Cardiac muscle cell (in vitro differentiated cells and primary cell): ENCODE data around the gene GAB2. TPM values are rescaled to one million over a fixed set of nuclear protein-coding genes. Genes with fewer than 3 reads are reported as not detected.

Experiments used
- DNase-seq, 2 donors: peaks; one replicate each; pipeline versions ENCODE4 v3.0.0 to v3.0.0-alpha.2; 2010 to 2017; ENCODE audit warnings: low read depth in 1 of 2, low spot score in 1 of 2
- H3K27ac ChIP-seq: fragments of 200-600 bp; sonication (generic); 2 replicates; pipeline ENCODE4 v1.5.1; 2016
- H3K27me3 ChIP-seq: fragments of 200-600 bp; sonication (generic); 2 replicates; pipeline ENCODE4 v1.6.0; 2016; ENCODE audit warnings: control low read depth
- H3K36me3 ChIP-seq: fragments of 200-600 bp; sonication (generic); 2 replicates; pipeline ENCODE4 v1.5.1; 2016; ENCODE audit warnings: control low read depth
- H3K4me1 ChIP-seq: fragments of 200-600 bp; sonication (generic); 2 replicates; pipeline ENCODE4 v1.8.1; 2017; ENCODE audit warnings: low read depth, mild to moderate bottlenecking, mixed run types
- H3K4me3 ChIP-seq: fragments of 200-600 bp; sonication (generic); 2 replicates; pipeline ENCODE4 v1.5.1; 2016; ENCODE audit warnings: mild to moderate bottlenecking
- H3K9me3 ChIP-seq: fragments of 200-600 bp; sonication (generic); 2 replicates; pipeline ENCODE4 v1.5.1; 2017; ENCODE audit warnings: low read depth, mild to moderate bottlenecking, control low read depth
- polyA plus RNA-seq: library from polyadenylated mRNA; unstranded; fragments of >200 nt; fragmentation: Nextera tagmentation; extraction: Ambion mirVana; gene quantifications from 2 replicates; pipeline ENCODE4 v1.2.1, GENCODE V29; 2016
- total RNA-seq: library from RNA; depleted of rRNA; stranded (reverse); fragments of >200 nt; gene quantifications from 2 replicates; pipeline ENCODE4 v1.2.3, GENCODE V29; 2016
- TF ChIP-seq, protein P1 (sequence below): IDR thresholded peaks from 2 replicates; pipeline ENCODE4 v1.5.1; 2012; ENCODE audit warnings: low read depth, mild to moderate bottlenecking, low read length

GAB2 gene
- total and polyA plus RNA-seq, 2 experiments from 2014 or later: 5.3 to 18.0 TPM

DNA sequence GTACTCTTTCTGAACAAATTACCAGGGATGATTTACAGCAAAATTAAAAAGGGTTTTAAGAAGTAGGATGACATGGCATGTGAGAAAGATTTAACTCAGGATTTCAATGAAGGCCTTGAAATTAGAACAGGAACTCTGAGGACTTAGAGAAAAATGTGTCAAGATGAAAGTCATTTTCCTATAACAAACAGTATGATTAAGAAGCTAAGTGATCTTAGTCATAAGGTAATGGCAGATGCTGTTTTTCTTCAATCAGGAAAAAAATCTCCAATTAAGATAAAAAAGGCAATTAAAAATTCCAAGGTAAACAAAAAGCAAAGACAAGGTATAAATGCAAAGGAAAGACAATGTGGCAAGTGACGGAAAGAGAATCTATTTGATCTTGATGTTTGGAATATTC lies 73.5 kb downstream of the GAB2 start:
- no peak for DNase-seq
- H3K9me3 ChIP-seq: no peaks in the 10 kb centered on the region
- H3K4me1 ChIP-seq: no peaks in the 10 kb centered on the region

DNA sequence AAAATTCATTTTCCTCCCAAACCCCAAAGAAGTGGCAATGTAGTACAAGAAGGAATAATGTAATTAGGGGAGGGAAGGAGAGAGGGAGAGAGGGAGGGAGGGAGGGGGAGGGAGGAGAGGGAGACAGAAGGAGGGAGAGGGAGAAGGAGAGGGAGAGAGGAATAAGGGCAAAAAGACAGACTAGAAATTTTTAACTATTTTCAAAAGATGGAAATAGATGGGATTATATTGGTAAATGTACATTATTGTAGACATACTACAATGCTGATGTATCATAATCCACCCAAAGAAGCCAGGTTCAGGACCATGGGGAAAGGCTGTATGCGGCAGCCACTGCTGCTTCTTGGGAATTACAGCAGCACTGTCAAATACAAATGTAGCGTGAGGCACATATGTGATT lies 74.3 kb downstream of the GAB2 start:
- H3K4me3 ChIP-seq: no peak overlapping the region
- H3K4me1 ChIP-seq: no peaks in the 10 kb centered on the region
- DNase-seq: no peak
- H3K36me3 ChIP-seq: no peaks in the 10 kb centered on the region
- no peak overlapping the region for H3K27ac ChIP-seq
- H3K9me3 ChIP-seq: no peaks in the 10 kb centered on the region
- TF ChIP-seq, protein P1, sequence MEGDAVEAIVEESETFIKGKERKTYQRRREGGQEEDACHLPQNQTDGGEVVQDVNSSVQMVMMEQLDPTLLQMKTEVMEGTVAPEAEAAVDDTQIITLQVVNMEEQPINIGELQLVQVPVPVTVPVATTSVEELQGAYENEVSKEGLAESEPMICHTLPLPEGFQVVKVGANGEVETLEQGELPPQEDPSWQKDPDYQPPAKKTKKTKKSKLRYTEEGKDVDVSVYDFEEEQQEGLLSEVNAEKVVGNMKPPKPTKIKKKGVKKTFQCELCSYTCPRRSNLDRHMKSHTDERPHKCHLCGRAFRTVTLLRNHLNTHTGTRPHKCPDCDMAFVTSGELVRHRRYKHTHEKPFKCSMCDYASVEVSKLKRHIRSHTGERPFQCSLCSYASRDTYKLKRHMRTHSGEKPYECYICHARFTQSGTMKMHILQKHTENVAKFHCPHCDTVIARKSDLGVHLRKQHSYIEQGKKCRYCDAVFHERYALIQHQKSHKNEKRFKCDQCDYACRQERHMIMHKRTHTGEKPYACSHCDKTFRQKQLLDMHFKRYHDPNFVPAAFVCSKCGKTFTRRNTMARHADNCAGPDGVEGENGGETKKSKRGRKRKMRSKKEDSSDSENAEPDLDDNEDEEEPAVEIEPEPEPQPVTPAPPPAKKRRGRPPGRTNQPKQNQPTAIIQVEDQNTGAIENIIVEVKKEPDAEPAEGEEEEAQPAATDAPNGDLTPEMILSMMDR: no peak
- H3K27me3 ChIP-seq: no peaks in the 10 kb centered on the region

More for the DNA sequence above, 73.5 kb downstream of the GAB2 start:
- Histone ChIP-seq H3K4me3 (no peak overlapping the region), H3K27me3 (no peaks in the 10 kb centered on the region), H3K27ac (no peak overlapping the region), H3K36me3 (no peaks in the 10 kb centered on the region)
- TF ChIP-seq, protein P1: no peak

DNA sequence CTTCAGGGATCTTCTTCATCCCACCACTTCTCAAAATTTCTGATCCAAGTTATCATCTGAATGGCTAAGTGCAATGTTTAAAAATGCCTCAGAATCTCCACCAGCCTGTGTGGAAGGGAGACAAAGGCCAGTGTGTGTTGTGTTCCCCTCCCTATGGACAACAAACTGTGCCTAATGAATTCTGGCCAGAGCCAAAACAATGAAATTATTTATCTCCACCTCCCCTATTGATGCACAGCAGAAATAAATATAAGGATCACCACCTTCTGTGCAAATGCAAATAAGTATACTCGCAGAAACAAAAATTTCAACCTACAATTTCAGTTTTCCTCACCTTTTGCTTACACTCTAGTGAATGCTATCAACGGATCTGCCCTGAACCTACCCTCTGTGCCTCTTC lies 75.8 kb downstream of the GAB2 start:
- Histone ChIP-seq H3K4me1 (no peaks in the 10 kb centered on the region), H3K9me3 (no peaks in the 10 kb centered on the region), H3K36me3 (no peaks in the 10 kb centered on the region), H3K4me3 (no peak overlapping the region), H3K27ac (no peak overlapping the region), H3K27me3 (no peaks in the 10 kb centered on the region)
- TF ChIP-seq, protein P1: no peak
- DNase-seq: no peak

DNA sequence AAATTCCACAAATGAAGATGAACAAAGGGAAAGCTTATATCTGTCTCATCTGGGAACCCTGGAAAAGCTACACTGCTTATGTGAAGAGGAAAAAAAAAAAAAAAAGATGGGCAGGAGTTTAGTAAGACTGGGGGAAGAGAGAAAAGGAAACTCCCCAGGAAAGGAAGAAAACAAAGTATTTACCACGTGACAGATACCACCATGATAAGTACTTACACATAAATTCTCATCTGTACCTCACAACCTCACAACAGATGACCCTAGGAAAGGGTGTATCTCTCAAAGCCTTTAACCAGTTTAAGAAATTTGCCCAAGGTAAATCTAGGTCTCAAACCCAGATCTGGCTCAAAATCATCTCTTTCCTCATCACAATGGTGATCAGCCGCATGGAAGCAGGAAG lies 77.1 kb downstream of the GAB2 start:
- Histone ChIP-seq H3K4me1 (no peaks in the 10 kb centered on the region), H3K9me3 (no peaks in the 10 kb centered on the region), H3K27me3 (no peaks in the 10 kb centered on the region), H3K4me3 (no peak overlapping the region), H3K27ac (no peak overlapping the region), H3K36me3 (no peaks in the 10 kb centered on the region)
- no peak for DNase-seq
- TF ChIP-seq, protein P1: no peak

DNA sequence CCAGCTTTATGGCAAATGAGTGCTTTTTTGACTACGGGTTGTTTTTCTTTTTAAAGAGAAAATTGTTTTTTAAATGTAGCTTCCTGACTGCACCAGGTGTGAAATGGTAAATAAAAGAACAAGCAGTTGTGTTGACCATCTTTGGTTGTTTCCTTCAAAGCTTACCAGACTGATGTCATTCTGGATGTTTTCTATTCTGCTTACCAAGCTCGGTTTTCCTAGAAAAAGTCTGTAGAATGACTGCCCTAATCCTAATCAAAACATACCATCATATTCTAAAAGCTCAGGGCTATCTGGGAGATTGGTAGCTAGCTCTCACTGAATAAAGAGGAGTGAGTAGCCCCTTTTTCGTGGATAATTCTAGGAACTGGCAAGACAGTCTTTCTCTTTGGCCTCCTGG lies 77.7 kb downstream of the GAB2 start:
- no peak overlapping the region for H3K4me3 ChIP-seq
- no peak for DNase-seq
- H3K36me3 ChIP-seq: no peaks in the 10 kb centered on the region
- no peaks in the 10 kb centered on the region for H3K9me3 ChIP-seq
- H3K4me1 ChIP-seq: no peaks in the 10 kb centered on the region
- H3K27me3 ChIP-seq: no peaks in the 10 kb centered on the region
- TF ChIP-seq, protein P1: no peak
- H3K27ac ChIP-seq: no peak overlapping the region

DNA sequence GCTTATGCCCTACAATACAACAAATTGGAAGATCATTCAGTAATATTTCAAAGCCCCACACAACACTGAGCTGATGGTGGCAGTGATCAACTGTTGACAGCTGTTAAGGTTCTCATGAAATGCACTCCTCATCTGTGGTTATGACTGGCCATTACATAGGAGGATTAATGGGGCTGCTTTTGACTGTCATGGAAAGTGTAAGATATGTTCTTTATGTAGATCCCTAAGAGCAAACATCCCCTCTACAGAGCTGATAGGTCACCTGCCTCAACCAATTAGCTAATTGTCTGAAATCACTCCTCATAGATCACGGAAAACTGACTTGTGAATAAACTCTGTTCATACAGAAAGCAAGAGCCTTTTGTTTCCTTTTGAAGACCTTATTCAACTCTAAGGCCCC lies 78.1 kb downstream of the GAB2 start:
- DNase-seq: no peak
- H3K27ac ChIP-seq: no peak overlapping the region
- H3K9me3 ChIP-seq: no peaks in the 10 kb centered on the region
- no peaks in the 10 kb centered on the region for H3K27me3 ChIP-seq
- H3K4me1 ChIP-seq: no peaks in the 10 kb centered on the region
- TF ChIP-seq, protein P1: no peak
- H3K36me3 ChIP-seq: no peaks in the 10 kb centered on the region
- H3K4me3 ChIP-seq: no peak overlapping the region
